Measurements from ENCODE around the gene TTPAL.

TTPAL gene

GRCh38 chr20:44533928-44534327 lies 58.3 kb downstream of the TTPAL start:
- no peak for TF ChIP-seq CTCF (IDR thresholded peaks at IDR 0.05; ENCODE audit: borderline replicate concordance, control extremely low read depth, extremely low read depth, insufficient read depth, missing control alignments)
- in situ Hi-C loops (cut with MboI; ENCODE audit: low sequenced_read_pairs, unreplicated experiment), result no loop called here
- DNase-seq (ENCODE audit: low spot score), result no peak

- no peak for TF ChIP-seq CTCF (IDR thresholded peaks at IDR 0.05; ENCODE audit: borderline replicate concordance, control extremely low read depth, extremely low read depth, insufficient read depth, missing control alignments)
- no peak for DNase-seq (ENCODE audit: low spot score)
- in situ Hi-C loops (cut with MboI; ENCODE audit: low sequenced_read_pairs, unreplicated experiment), result no loop called here
Measured at GRCh38 chr20:44536175-44536574, 60.5 kb downstream of the TTPAL start.

- DNase-seq (ENCODE audit: low spot score), result no peak
- in situ Hi-C loops (cut with MboI; ENCODE audit: low sequenced_read_pairs, unreplicated experiment), result no loop called here
- no peak for TF ChIP-seq CTCF (IDR thresholded peaks at IDR 0.05; ENCODE audit: borderline replicate concordance, control extremely low read depth, extremely low read depth, insufficient read depth, missing control alignments)
Measured at GRCh38 chr20:44537993-44538392, 62.3 kb downstream of the TTPAL start.

- in situ Hi-C loops (cut with MboI; ENCODE audit: low sequenced_read_pairs, unreplicated experiment), result no loop called here
- DNase-seq (ENCODE audit: low spot score), result no peak
- TF ChIP-seq CTCF (IDR thresholded peaks at IDR 0.05; ENCODE audit: borderline replicate concordance, control extremely low read depth, extremely low read depth, insufficient read depth, missing control alignments), result no peak
Measured at GRCh38 chr20:44540834-44541233, 65.2 kb downstream of the TTPAL start.

- no peak for DNase-seq (ENCODE audit: low spot score)
- no peak for TF ChIP-seq CTCF (IDR thresholded peaks at IDR 0.05; ENCODE audit: borderline replicate concordance, control extremely low read depth, extremely low read depth, insufficient read depth, missing control alignments)
- in situ Hi-C loops (cut with MboI; ENCODE audit: low sequenced_read_pairs, unreplicated experiment), result no loop called here
Measured at GRCh38 chr20:44541992-44542391, 66.3 kb downstream of the TTPAL start.

GRCh38 chr20:44542890-44543289 lies 67.2 kb downstream of the TTPAL start:
- in situ Hi-C loops (cut with MboI; ENCODE audit: low sequenced_read_pairs, unreplicated experiment), result no loop called here
- TF ChIP-seq CTCF (IDR thresholded peaks at IDR 0.05; ENCODE audit: borderline replicate concordance, control extremely low read depth, extremely low read depth, insufficient read depth, missing control alignments), result no peak
- no peak for DNase-seq (ENCODE audit: low spot score)

GRCh38 chr20:44543358-44543757 lies 67.7 kb downstream of the TTPAL start:
- in situ Hi-C loops (cut with MboI; ENCODE audit: low sequenced_read_pairs, unreplicated experiment), result no loop called here
- DNase-seq (ENCODE audit: low spot score), result no peak
- TF ChIP-seq CTCF (IDR thresholded peaks at IDR 0.05; ENCODE audit: borderline replicate concordance, control extremely low read depth, extremely low read depth, insufficient read depth, missing control alignments), result no peak
